Fibroblast of gingiva (primary cell): Measurements from ENCODE around the gene SP2.
"Not testable (repeated sequence)": the region's sequence is repeated elsewhere in the genome, so short reads cannot be mapped to it uniquely, and the experiment has no call there.

ENCODE experiments used
- DNase-seq: peaks from one replicate; pipeline ENCODE4 v3.0.0-alpha.2; 2011; ENCODE audit warnings: low read depth

The SP2 gene

DNA sequence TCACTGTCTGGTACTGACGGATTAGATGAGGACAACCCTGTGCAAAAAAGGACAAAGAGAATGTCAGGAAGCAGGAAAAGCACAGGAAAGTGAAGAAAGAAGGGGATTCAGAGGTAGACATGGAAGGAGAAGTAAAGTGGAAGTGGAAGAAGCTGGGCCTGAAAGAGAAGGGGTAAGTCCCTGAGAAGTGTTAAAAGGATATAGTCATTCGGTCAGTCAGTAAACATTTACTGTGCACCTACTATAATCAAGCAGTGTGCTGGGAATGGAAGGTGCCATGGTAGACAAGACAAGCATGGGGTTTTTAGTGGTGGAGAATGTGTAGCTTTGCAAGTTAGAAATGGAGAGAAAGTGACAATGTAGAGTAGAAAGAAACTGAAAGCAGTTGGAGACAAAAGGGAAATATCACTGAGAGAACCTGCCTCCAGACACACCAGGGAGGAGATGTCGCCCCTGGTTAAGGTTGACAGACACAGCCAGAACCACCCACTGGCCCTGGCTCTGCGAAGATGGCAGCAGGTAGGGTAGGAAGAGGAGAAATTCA lies 4.4 kb upstream of the SP2 start:
- no peak for DNase-seq

DNA sequence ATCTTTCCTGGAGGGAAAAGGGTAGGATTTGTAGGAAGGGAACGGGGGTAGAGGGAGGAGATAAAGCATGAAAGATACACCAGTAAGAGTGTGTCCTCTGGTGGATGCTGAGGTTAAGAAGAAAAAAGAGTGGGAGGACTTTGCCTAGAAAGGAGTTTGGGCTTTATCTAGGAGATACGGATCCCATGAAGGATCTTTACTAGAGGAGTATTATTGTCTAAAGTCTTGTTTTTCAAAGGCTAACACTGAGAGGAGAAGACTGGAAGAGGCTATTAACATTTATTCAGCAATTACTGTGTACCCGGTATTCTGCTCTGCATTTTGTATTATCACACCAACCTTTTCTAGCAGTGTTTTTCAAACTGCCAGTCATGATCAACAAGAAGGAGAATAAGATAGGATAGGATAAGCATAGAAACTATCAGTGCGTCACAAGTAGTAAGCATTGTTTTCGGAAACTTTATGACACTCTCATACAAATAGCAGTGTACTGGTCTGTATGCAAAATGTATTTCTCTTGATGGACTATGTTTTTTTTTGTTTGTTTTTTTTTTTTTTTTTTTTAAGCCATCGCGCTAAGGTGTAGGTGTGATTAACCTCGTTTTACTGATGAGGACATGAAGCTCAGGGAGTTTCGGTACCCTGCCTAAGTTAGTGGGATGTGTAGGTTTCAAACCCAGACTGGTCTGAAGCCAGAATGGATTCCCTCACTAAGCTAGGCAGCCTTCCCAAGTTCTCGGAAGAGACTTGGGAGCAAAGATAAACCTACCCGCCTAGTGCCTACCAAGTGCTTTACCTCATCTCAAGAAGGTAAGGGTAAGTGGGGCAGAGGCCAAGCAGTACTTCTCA lies 1.3 kb upstream of the SP2 start:
- DNase-seq: no peak

DNA sequence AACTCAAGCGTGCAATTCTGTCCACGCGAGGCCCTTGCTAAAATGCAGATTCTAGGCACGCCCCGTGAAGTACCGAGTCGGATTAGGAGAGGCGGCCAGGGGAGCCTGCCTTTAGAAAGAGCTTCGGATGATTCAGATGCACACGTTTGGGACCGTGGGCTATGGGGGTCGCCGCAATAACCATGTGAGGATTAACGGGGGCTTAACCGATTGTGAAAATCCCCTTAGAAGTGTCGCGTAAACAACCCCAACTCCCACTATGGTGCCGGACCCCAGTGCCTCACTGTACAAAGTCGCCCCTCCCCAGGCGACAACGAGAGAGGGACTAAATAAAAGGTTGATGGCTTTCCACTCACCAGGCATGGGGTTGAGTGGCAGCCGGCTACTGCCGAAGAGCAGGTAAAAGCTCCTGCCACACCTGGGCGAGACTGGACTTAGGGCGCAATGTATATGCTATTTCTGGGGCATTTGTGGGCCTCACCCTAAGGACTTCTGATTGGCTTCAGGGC lies 635 bp upstream of the SP2 start:
- DNase-seq: peak; percentile 27

DNA sequence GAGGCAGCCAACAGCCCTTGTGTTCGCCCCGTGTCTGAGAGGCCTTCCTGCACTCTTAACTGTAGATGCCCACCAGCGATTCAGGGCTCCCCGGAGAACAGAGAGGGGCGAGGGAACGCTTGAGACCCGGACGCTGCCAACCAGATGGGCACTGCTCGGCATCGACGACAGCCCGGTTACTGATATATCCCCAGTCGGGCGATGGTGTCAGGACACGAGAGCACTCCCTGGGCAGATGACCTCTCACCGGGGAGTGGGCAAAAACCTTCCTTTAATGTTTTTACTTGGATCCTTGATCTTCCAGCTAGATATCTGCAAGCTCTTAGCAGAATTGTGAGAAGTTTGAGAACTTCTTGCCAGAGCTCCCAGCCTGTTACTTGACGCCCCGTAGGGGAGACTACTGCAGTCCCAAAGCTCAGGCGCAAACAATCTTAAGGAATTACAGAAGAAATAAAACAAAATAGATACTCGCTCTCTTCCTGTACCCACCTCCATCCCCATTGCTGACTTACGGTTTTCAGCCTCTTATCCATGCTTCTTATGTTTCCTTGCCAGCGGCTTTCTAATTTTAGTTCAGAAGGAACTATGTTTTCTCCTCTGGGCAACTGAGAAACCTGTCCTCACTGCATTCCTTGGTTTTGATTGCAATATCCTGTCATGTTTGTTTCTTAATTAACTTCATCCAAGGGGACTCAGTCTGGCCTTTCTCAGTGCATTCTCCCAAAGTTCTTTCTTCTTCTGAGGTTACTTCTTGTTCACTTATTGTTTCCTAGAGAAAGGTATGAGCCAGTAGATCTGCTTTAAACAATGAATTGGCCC lies 845 bp downstream of the SP2 start:
- peak; percentile 22 for DNase-seq

DNA sequence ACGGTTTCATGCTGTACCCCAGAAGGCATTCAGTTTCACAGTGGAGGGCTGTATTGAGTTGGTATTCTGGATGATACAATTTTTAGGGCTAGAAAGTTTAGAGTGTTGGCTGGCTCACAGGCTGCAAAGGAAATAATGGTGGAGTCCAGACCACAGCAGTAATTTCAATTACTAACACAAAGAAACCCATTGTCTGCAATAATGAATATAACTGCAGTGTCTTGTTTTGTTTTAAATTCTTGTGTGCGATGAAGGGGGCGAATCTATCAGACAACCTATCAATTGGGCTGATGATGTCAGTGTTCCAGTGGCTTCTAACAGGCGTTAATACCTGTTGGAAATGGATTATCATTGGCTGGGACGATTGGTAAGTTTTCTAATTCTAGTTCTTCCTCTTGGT lies 1.5 kb downstream of the SP2 start:
- DNase-seq: no peak

DNA sequence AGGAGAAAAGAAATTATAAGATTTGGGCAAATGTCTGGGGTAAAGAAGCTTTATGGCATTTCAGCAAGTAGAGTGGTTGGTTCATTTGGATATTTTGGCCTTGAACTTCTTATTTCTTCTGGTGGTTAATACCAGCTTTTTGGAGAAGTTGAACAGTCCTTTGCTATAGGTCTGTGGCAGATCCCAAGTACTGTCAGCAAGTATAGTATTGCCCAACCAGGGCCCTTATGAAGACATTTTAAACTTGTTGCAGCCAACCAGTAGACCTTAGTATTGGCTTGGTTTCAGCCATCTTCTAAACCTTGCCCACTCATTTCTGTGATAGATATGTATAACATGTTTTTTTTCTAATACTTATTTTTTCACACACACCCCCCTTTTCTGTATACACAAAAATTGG lies 2.2 kb downstream of the SP2 start:
- no peak for DNase-seq

DNA sequence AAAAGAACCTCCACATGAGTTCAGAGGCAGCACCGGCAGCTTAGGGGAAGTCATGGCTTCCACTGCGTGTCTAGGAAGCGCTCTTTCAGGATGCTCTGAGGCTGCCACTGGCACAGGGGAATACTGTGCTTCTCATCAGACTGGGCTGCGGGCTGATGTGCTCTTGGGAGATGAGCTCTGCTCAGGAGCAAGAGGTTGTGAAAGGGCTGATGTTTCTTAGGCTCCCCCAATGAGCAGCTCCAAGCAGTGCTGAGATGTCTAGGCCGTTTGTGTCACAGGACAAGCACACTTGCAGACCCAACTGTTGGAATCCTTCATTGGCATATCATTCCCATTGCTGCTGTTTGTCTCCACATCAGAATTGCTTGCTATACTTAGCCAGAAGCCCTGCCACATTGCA lies 3.6 kb downstream of the SP2 start:
- no peak for DNase-seq

DNA sequence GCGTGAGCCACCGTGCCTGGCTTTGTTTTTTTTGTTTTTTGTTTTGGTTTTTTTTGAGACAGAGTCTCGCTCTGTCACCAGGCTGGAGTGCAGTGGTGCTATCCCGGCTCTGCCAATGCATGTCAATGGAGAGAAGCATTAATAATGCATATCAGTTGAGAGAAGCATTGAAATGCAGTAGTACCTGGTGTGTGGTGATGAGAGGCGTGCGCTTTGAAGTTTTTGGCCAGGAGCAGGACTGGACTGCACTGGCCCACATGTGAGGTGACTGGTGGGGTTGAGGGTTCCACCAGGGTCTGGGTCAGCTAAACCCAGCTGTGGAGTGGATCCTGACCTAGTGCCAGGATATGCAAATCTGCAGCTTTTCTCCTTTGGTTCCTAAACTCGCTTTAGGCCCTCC lies 5.4 kb downstream of the SP2 start:
- no peak for DNase-seq

DNA sequence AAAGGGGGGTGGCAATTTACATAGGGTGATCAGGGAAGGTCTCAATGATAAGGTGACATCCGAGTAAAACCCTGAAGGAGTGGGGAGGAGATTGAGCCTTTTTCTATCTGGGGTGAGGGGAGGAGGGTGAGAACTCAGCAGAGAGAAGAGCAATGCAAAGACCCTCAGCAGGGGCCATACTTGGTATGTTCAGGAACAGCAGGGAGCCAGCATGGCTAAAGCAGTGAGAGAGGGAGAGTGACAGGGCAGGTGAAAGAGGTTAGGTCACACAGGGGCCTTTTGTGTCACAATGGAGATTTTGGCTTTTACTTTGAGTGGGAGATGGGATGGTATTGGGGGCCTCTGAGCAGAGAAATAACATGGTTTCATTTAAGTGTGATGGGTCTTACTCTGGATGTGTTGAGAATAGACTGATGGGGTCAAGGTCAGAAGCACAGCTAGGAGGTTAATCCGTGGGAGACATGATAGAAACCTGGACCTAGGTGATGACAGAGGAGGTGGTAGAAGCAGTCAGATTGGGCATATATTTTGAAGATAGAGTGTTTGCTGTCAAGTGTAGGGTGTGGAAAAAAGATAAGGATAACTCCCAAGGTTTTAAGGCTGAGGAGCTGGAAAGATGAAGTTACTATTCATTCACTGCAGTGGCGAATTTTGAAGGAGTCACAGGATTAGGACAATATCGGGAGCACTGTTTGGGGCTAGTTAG lies 6.2 kb downstream of the SP2 start:
- no peak for DNase-seq

DNA sequence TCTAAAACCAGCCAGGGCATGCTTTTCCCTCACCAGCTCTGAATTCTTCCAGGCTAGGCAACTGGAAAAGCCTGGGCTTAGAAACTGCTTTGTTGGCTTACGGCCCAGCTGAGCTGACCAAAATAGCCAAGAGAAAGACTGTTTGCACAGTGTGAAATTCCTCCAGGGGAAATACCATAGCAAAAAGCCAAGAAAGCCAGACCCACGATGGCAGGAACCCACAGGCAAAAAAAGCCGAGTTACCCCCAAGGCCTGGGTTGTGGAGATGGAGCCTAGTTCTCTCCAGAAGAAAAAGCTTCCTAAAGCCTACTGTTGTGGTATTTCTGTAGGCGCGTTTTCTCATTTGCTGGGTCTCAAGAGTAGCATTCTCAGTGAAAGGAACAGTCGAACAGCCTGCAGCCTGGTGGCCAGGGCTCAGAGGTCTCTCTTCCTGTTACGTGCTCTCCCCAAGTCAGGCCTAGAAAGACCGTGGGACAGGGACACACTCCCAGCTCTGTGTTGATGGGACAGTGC lies 9.2 kb downstream of the SP2 start:
- DNase-seq: peak; percentile 83

DNA sequence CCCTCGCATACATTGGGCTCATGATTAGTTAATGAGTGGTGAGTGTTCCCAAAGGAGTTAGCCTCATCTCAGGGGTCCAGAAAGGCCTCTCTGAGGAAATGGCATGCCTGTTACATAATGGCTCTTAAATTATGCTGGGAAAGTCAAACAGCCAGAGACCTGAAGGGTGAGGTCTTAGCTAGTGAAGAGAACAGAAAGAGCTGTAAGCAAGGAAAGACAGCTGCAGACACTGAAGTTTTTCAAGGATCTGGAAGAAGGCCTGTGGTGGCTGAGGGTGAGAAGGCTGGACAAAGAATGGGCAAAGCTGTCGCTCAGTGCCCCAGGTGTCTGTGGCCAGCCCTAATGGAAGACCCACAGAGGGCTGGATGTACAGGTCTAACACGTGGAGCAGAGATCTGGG lies 10.4 kb downstream of the SP2 start:
- DNase-seq: no peak

DNA sequence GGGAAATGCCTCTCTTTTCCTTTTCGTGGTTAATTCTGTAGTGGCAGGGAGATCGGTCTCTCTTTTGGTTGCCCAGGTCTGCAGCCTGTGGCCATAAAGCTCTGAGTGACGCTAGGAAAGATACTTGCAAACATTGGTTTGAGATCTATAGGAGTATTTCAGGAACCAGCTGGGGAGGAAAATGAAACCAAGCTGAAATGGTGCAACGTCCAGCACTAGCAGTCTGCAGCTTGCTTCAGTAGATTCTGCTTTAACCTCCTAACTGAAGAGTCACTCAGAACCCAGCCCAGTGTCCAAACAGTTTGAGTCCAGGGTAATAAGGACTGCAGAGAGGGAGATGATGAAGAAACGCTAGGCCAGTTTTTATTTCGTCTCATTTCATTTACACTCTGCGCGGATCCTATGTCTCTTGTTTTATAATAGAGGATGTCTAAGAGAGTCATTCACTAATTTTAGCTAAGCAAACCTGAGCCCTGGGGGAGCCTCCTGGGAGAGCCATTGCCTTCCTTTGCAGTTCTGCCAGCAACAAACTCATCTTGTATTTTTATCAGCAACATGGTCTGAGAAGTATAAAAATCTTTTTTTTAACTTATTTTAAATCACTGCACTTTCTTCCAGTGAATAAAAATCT lies 12.0 kb downstream of the SP2 start:
- DNase-seq: peak; percentile 38

DNA sequence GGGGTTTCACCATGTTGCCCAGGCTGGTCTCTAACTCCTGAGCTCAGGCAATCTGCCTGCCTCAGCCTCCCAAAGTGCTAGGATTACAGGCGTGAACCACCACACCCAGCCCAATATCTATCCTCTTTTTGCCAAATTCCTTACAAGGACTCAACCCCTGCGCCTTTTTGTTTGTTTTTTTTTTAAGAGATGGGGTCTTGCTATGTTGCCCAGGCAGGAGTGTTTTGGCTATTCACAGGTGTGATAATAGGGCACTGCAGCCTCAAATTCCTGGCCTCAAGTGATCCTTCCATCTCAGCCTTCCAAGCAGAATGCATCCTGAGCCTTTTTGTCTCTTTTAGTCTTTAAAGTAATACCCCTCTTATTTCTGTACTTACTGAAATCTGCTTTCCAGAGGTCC lies 17.0 kb downstream of the SP2 start:
- DNase-seq: no peak

DNA sequence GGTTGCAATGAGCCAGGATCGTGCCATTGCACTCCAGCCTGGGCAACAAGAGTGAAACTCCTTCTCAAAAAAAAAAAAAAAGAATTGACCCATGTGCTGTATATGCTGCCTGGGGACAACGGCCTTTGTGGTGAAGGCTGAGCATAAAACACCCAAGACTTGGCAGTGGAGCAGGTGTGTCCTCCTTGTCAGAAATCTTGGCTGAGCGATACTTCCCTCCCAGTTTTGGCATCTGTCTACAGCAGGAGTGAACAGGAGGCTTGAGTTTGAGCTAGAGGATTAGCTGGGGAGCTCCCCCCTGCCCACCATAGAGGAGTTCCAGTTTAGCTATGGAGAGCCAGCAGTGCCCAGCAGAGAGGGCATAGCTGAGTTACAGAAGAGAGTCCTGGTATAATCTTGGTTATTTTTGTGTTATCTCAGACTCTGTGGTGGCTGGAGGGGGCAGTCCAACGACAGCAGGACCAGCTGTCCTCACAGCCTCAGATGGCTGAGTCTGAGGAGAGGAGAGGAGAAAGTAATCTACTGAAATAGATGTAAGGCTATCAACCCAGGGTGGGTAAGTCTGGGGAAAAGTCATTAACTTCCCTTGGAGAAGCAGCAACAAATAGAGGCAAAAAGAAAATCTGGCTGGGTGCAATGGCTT lies 18.4 kb downstream of the SP2 start:
- DNase-seq: no peak

DNA sequence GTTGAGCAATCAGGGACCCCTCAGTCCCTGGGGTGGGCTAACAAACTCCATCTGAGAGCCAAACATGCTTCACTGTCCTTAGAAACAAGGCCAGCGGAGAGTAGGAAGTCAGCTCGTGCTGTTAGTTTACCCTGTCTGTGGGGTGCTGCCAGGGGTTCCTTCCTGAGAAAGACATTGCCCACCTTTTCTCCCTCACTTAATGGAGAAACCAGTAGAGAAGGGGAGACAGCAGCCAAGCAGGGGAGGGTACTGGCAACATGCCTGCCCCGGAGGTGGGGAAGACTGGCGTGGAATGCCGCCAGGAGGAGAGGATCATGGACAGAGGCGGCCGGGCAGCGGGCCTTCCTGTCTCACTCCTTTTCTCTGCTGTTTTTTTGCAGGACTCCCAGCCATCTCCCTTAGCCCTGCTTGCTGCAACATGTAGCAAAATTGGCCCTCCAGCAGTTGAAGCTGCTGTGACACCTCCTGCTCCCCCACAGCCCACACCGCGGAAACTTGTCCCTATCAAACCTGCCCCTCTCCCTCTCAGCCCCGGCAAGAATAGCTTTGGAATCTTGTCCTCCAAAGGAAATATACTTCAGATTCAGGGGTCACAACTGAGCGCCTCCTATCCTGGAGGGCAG lies 19.9 kb downstream of the SP2 start:
- DNase-seq: no peak

DNA sequence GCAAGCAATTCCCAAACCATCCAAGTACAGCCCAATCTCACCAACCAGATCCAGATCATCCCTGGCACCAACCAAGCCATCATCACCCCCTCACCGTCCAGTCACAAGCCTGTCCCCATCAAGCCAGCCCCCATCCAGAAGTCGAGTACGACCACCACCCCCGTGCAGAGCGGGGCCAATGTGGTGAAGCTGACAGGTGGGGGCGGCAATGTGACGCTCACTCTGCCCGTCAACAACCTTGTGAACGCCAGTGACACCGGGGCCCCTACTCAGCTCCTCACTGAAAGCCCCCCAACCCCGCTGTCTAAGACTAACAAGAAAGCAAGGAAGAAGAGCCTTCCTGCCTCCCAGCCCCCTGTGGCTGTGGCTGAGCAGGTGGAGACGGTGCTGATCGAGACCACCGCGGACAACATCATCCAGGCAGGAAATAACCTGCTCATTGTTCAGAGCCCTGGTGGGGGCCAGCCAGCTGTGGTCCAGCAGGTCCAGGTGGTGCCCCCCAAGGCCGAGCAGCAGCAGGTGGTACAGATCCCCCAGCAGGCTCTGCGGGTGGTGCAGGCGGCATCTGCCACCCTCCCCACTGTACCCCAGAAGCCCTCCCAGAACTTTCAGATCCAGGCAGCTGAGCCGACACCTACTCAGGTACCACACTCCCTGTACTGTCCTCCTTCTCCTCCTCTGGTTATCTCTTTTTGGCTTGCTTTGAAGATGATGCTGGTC lies 20.6 kb downstream of the SP2 start:
- DNase-seq: no peak

DNA sequence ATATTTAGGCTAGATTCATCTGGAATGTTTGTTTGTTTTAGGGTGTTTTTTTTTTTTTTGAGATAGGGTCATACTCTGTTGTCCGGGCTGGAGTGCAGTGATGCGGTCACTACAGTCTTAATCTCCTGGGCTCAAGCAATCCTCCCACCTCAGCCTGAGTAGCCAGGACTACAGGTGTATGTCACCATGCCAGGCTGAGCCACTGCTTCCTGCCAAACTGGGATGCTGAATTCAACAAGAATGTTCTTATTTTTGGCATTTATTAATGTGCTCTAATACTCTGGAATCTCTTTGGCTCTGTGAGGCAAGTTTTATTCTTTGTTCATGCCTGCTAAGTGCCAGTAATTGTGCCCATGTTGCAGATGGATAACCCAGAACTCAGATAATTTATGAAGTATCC lies 21.5 kb downstream of the SP2 start:
- no peak for DNase-seq

DNA sequence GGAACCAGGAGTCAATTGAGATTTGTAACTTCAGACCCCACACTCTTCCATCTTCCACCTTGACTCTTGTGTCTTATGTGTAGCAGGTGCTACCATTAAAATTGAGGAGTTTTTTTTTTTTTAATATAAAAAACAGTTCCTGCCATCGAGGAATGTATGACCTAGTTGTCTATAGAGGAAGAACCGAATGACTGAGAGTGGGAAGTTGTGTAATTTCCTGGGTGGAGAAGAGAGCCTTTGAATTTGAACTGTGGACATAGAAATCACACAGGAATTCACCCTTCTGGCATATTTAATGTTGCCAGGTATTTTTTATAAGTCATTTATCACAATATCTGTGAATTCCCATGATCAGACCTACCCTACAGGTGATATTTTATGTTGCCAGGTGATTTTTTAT lies 22.0 kb downstream of the SP2 start:
- DNase-seq: no peak

DNA sequence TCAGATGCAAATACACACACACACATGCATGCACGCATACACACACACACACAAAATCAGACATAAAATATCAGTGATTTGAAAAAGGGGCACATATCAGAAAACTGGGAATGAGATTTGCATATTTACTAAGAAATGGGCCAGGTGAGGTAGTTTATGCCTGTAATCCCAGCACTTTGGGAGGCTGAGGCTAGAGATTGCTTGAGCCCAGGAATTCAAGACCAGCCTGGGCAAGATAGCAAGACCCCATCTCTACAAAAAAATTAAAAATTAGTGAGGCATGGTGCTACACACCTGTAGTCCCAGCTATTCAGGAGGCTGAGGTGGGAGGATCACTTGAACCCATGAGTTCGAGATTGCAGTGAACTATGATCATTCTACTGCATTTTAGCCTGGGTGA lies 23.0 kb downstream of the SP2 start:
- no peak for DNase-seq

DNA sequence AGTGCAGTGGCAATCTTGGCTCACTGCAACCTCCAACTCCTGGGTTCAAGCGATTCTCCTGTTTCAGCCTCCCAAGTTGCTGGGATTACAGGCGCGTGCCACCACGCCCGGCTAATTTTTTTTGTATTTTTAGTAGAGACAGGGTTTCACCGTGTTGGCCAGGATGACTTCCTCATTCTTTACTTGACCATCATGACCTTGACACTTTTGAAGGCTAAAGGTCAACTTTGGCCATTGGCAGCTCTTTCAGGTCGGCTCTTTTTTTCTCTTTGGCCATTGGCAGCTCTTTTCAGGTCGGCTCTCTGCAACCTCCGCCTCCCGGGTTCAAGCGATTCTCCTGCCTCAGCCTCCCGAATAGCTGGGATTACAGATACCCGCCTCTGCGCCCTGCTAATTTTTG lies 23.9 kb downstream of the SP2 start:
- not testable (repeated sequence) for DNase-seq
